H1 (cell line): ENCODE data around the gene POLA2. TPM values are rescaled to one million over a fixed set of nuclear protein-coding genes. Genes with fewer than 3 reads are reported as not detected.

Experiments used
- CTCF ChIA-PET: fragments of 300-600 bp; sonication (Branson Sonifier 250); formaldehyde crosslinking; loops from one replicate; lab custom pipeline; 2021; ENCODE audit not compliant: partially characterized antibody; lab: Charles Lee
- POLR2A ChIA-PET: fragments of 300-600 bp; sonication (Branson Sonifier 250); formaldehyde crosslinking; loops from one replicate; lab custom pipeline; 2021; ENCODE audit warnings: inconsistent platforms; ENCODE audit not compliant: partially characterized antibody; lab: Charles Lee
- DNase-seq, 2 experiments: peaks; one replicate each; pipeline versions ENCODE4 v3.0.0 to v3.0.0-alpha.2; 2010 to 2022; ENCODE audit warnings: low spot score in 2 of 2, low read depth in 1 of 2, mixed read lengths in 1 of 2
- FAIRE-seq: peaks from 2 replicates; lab custom pipeline; 2011; peaks lifted over from hg19 to GRCh38; lab: Jason Lieb, UNC
- H2AFZ ChIP-seq: 2 replicates; pipeline ENCODE4 v1.8.1; 2012; ENCODE audit warnings: low read length, inconsistent platforms
- H2AK5ac ChIP-seq: 2 replicates; pipeline ENCODE4 v1.6.1; 2013; ENCODE audit warnings: low read depth, low read length
- H2BK120ac ChIP-seq: replicated peaks from 2 replicates; pipeline ENCODE3; 2013; ENCODE audit warnings: low read depth, low read length, inconsistent platforms
- H2BK12ac ChIP-seq: 2 replicates; pipeline ENCODE4 v1.6.1; 2013; ENCODE audit warnings: low read depth, low read length
- H2BK15ac ChIP-seq: 2 replicates; pipeline ENCODE4 v1.6.1; 2013; ENCODE audit warnings: low read length
- H2BK20ac ChIP-seq: 2 replicates; pipeline ENCODE4 v1.6.1; 2013; ENCODE audit warnings: low read length
- H2BK5ac ChIP-seq: 2 replicates; pipeline ENCODE4 v1.6.1; 2013; ENCODE audit warnings: low read depth, low read length
- H3K14ac ChIP-seq: 2 replicates; pipeline ENCODE4 v1.6.1; 2013; ENCODE audit warnings: inconsistent platforms; ENCODE audit not compliant: insufficient read length
- H3K18ac ChIP-seq: 2 replicates; pipeline ENCODE4 v1.6.1; 2013; ENCODE audit warnings: low read length; ENCODE audit errors: extremely low read depth
- H3K23ac ChIP-seq: 2 replicates; pipeline ENCODE4 v1.6.1; 2013; ENCODE audit warnings: inconsistent platforms; ENCODE audit not compliant: insufficient read length
- H3K23me2 ChIP-seq: 2 replicates; pipeline ENCODE4 v1.6.1; 2013; ENCODE audit warnings: low read depth, low read length
- H3K27ac ChIP-seq: 2 replicates; pipeline ENCODE4 v1.6.1; 2011; ENCODE audit warnings: low read depth, low read length, inconsistent platforms
- H3K27me3 ChIP-seq, 4 experiments: replicated peaks in 1 of 4; 1 replicate in 1 of 4; 2 replicates in 3 of 4; pipeline versions ENCODE4 v1.6.1 to v1.8.1; 2011 to 2013; ENCODE audit warnings: low read length in 3 of 4, mild to moderate bottlenecking in 3 of 4, inconsistent platforms in 2 of 4, mixed read lengths in 2 of 4, moderate library complexity in 1 of 4; ENCODE audit not compliant: control insufficient read depth in 3 of 4, insufficient read depth in 3 of 4; ENCODE audit errors: extremely low read depth in 1 of 4
- H3K36me3 ChIP-seq, 4 experiments: 2 replicates each; pipeline versions ENCODE4 v1.6.1 to v1.8.1; 2011 to 2013; ENCODE audit warnings: mild to moderate bottlenecking in 4 of 4, low read length in 3 of 4, moderate library complexity in 2 of 4, control low read depth in 1 of 4, inconsistent platforms in 1 of 4; ENCODE audit not compliant: insufficient read depth in 4 of 4, control insufficient read depth in 2 of 4
- H3K4ac ChIP-seq: replicated peaks from 2 replicates; pipeline ENCODE3; 2013; ENCODE audit warnings: low read length, low read depth, mixed read lengths, inconsistent platforms; ENCODE audit not compliant: insufficient read length
- H3K4me1 ChIP-seq, 4 experiments: replicated peaks in 1 of 4; 1 replicate in 1 of 4; 2 replicates in 3 of 4; pipeline versions ENCODE4 v1.6.1 to v1.8.1; 2011 to 2013; ENCODE audit warnings: low read length in 3 of 4, inconsistent platforms in 2 of 4, mixed read lengths in 1 of 4; ENCODE audit not compliant: insufficient read depth in 4 of 4, control insufficient read depth in 3 of 4
- H3K4me2 ChIP-seq, 2 experiments: 2 replicates each; pipeline versions ENCODE4 v1.6.1 to v1.8.1; 2011 to 2013; ENCODE audit warnings: low read depth in 2 of 2, low read length in 2 of 2, control low read depth in 1 of 2, inconsistent platforms in 1 of 2, mild to moderate bottlenecking in 1 of 2; ENCODE audit not compliant: insufficient read depth in 1 of 2
- H3K4me3 ChIP-seq, 4 experiments: fragments of 200-600, 300-600 bp in 1 of 4; sonication (generic), shearing (Covaris generic), sonication (Bioruptor Twin) in 1 of 4; 2 replicates each; pipeline versions ENCODE4 v1.5.1 to v1.8.1; 2011 to 2016; ENCODE audit warnings: low read length in 4 of 4, low read depth in 3 of 4, control low read depth in 2 of 4, inconsistent platforms in 2 of 4, mild to moderate bottlenecking in 2 of 4, mixed read lengths in 1 of 4, moderate library complexity in 1 of 4; ENCODE audit not compliant: insufficient read depth in 2 of 4; ENCODE audit errors: extremely low read depth in 1 of 4
- H3K56ac ChIP-seq: replicated peaks from 2 replicates; pipeline ENCODE3; 2013; ENCODE audit warnings: low read depth, mild to moderate bottlenecking, mixed read lengths, low read length, inconsistent platforms; ENCODE audit not compliant: insufficient read length
- H3K79me1 ChIP-seq: 2 replicates; pipeline ENCODE4 v1.6.1; 2013; ENCODE audit warnings: low read depth, low read length, control low read depth
- H3K79me2 ChIP-seq, 2 experiments: 2 replicates each; pipeline versions ENCODE4 v1.6.1 to v1.8.1; 2012 to 2013; ENCODE audit warnings: low read length in 2 of 2, mild to moderate bottlenecking in 2 of 2, inconsistent platforms in 1 of 2; ENCODE audit not compliant: insufficient read depth in 2 of 2, control insufficient read depth in 1 of 2
- H3K9ac ChIP-seq, 4 experiments: replicated peaks in 1 of 4; 1 replicate in 1 of 4; 2 replicates in 3 of 4; pipeline versions ENCODE4 v1.6.1 to v1.8.1; 2011 to 2013; ENCODE audit warnings: low read depth in 3 of 4, low read length in 3 of 4, control low read depth in 2 of 4, mild to moderate bottlenecking in 2 of 4, moderate library complexity in 2 of 4, inconsistent platforms in 1 of 4; ENCODE audit errors: extremely low read depth in 1 of 4
- H3K9me3 ChIP-seq, 2 experiments: 2 replicates each; pipeline versions ENCODE4 v1.6.1 to v1.8.1; 2012 to 2013; ENCODE audit warnings: mild to moderate bottlenecking in 2 of 2, moderate library complexity in 2 of 2, control low read depth in 1 of 2, inconsistent platforms in 1 of 2, low read depth in 1 of 2, low read length in 1 of 2, mixed read lengths in 1 of 2; ENCODE audit not compliant: insufficient read depth in 2 of 2
- H4K20me1 ChIP-seq, 2 experiments: replicated peaks in 1 of 2; 2 replicates each; pipeline versions ENCODE3 to v1.8.1; 2011 to 2013; ENCODE audit warnings: inconsistent platforms in 2 of 2, low read length in 2 of 2, mild to moderate bottlenecking in 1 of 2; ENCODE audit not compliant: insufficient read depth in 2 of 2, control insufficient read depth in 1 of 2
- H4K5ac ChIP-seq: 2 replicates; pipeline ENCODE4 v1.6.1; 2013; ENCODE audit warnings: low read length, low read depth, mixed read lengths, inconsistent platforms; ENCODE audit not compliant: insufficient read length
- H4K8ac ChIP-seq: 2 replicates; pipeline ENCODE4 v1.8.0; 2013; ENCODE audit warnings: mild to moderate bottlenecking, moderate library complexity, low read length, inconsistent platforms; ENCODE audit not compliant: insufficient read depth; ENCODE audit errors: extremely low read depth
- H4K91ac ChIP-seq: replicated peaks from 2 replicates; pipeline ENCODE3; 2013; ENCODE audit warnings: low read length, mixed read lengths, inconsistent platforms; ENCODE audit not compliant: insufficient read length
- CEBPB ChIP-seq: IDR thresholded peaks from 2 replicates; pipeline ENCODE4 v1.6.1; 2012; ENCODE audit warnings: low read depth, low read length
- E2F6 ChIP-seq: IDR thresholded peaks from 2 replicates; pipeline ENCODE4 v1.6.1; 2012; ENCODE audit warnings: inconsistent platforms
- NANOG ChIP-seq: IDR thresholded peaks from 2 replicates; pipeline ENCODE4 v1.6.1; 2011; ENCODE audit warnings: low read length, low read depth, mild to moderate bottlenecking, inconsistent platforms; ENCODE audit not compliant: insufficient read depth, poor library complexity, severe bottlenecking
- POLR2AphosphoS5 ChIP-seq: IDR thresholded peaks from 2 replicates; pipeline ENCODE4 v1.6.1; 2011; ENCODE audit warnings: low read depth, low read length
- SIX5 ChIP-seq: IDR thresholded peaks from 2 replicates; pipeline ENCODE4 v1.6.1; 2011; ENCODE audit warnings: mild to moderate bottlenecking, low read depth, low read length
- WGBS, 2 experiments: shearing (Covaris generic) in 1 of 2; methylation state at CpG; one replicate each; pipeline versions ENCODE4 v1.1.6 to v1.1.7; 2013 to 2015; ENCODE audit warnings: low lambda C conversion rate in 2 of 2, mixed read lengths in 2 of 2, inconsistent platforms in 1 of 2, low coverage in 1 of 2, missing lambda C conversion rate in 1 of 2; ENCODE audit not compliant: insufficient replicate concordance in 2 of 2, insufficient coverage in 1 of 2, insufficient read length in 1 of 2; ENCODE audit errors: extremely low coverage in 1 of 2, missing lambda C conversion rate in 1 of 2; 5-methylcytosine and 5-hydroxymethylcytosine counted together
- polyA plus RNA-seq, 7 experiments: library from polyadenylated mRNA; depleted of rRNA in 3 of 7; stranded (reverse) in 5 of 7; unstranded in 2 of 7; fragments of >200 nt in 5 of 7; fragments of 200-250 nt in 2 of 7; gene quantifications; 1 replicate in 5 of 7; 2 replicates in 1 of 7; 4 replicates in 1 of 7; pipeline versions ENCODE4 v1.2.1 to v1.2.3, GENCODE V29; 2011 to 2013; ENCODE audit warnings: missing spikeins in 2 of 7, mixed read lengths in 2 of 7
- total RNA-seq: library from RNA; stranded (reverse); fragmentation: NEBNext Ultra II Directional; extraction: Animal tissue kit (Norgen Biotek cat#: 25700); gene quantifications from 2 replicates; pipeline ENCODE4 v1.2.1, GENCODE V29; 2021
- TF ChIP-seq, protein P1 (sequence below): IDR thresholded peaks from 2 replicates; pipeline ENCODE4 v1.6.1; 2011; ENCODE audit warnings: low read length, improper control_type of control experiment

The POLA2 gene
- total and polyA plus RNA-seq, 2 of the 8 experiments (the other 6 are each of a cell fraction or from before 2014, with no cell fraction given), result 31.2 to 55.9 TPM

- no peak for TF ChIP-seq POLR2AphosphoS5
- no peak for TF ChIP-seq CEBPB
- TF ChIP-seq, protein P1, sequence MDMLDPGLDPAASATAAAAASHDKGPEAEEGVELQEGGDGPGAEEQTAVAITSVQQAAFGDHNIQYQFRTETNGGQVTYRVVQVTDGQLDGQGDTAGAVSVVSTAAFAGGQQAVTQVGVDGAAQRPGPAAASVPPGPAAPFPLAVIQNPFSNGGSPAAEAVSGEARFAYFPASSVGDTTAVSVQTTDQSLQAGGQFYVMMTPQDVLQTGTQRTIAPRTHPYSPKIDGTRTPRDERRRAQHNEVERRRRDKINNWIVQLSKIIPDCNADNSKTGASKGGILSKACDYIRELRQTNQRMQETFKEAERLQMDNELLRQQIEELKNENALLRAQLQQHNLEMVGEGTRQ, result no peak
- TF ChIP-seq NANOG, result no peak
- no peak for TF ChIP-seq SIX5
- no peak for TF ChIP-seq E2F6
- H3K14ac ChIP-seq, result no peak overlapping the region
- H4K91ac ChIP-seq, result no peak overlapping the region
- H2BK5ac ChIP-seq, result no peak overlapping the region; the same call in 1 of the 2 replicates
- H3K79me2 ChIP-seq, result no peaks in the 10 kb centered on the region
- no peaks in the 10 kb centered on the region for H3K23me2 ChIP-seq
- WGBS, 2 experiments, result 80% methylated on average over 2 of the region's 2 CpGs; no CpG with 5 or more reads in 1 of the 2 experiments
- H2BK20ac ChIP-seq, result no peak overlapping the region
- H2BK120ac ChIP-seq, result no peak overlapping the region
- H3K9me3 ChIP-seq, result no peaks in the 10 kb centered on the region
- H2AFZ ChIP-seq, result no peak overlapping the region
- H3K27ac ChIP-seq, result no peak overlapping the region
- H3K23ac ChIP-seq, result no peak overlapping the region
- H4K8ac ChIP-seq, result no peak overlapping the region
- H3K4me2 ChIP-seq, result no peak overlapping the region
- no peaks in the 10 kb centered on the region for H3K27me3 ChIP-seq
- no peak overlapping the region for H2AK5ac ChIP-seq
- H3K36me3 ChIP-seq, result peaks cover 22 to 69% (median 60%) of the 10 kb centered on the region in 4 experiments; a peak in 7 of 8 replicates
- H3K4me1 ChIP-seq, result no peaks in the 10 kb centered on the region; a peak in 1 of 7 replicates
- no peak overlapping the region for H3K18ac ChIP-seq
- H3K56ac ChIP-seq, result no peak overlapping the region
- H2BK15ac ChIP-seq, result no peak overlapping the region
- ChIA-PET POLR2A (interaction anchor here (0.8 to 5.3 kb wide), 7 partner anchors 8 to 51 kb away, joined by 3 to 34 read pairs (median 4); no protein-coding TSS in a partner anchor), CTCF (interaction anchor here (1.3 to 45.6 kb wide), 4 partner anchors 12 to 74 kb away, joined by 3 to 1179 read pairs (median 5); partner anchors contain the start of genes CDC42EP2 and DPF2)
- H3K79me1 ChIP-seq, result no peaks in the 10 kb centered on the region; the same call in 1 of the 2 replicates
- no peak overlapping the region for H3K4me3 ChIP-seq
- FAIRE-seq (no peak), DNase-seq (no peak)
- no peak overlapping the region for H3K4ac ChIP-seq
- H2BK12ac ChIP-seq, result no peak overlapping the region; the same call in 1 of the 2 replicates
- H4K20me1 ChIP-seq, result peaks cover 0 to 1% of the 10 kb centered on the region in 2 experiments
- H3K9ac ChIP-seq, result no peak overlapping the region; a peak in 1 of 7 replicates
- no peak overlapping the region for H4K5ac ChIP-seq
These were observed 16.6 kb downstream of the POLA2 start for GRCh38 chr11:65278356-65278755.
